Upper lobe of right lung (tissue), 1 donor: ENCODE measurements around the gene FRMD3. TPM values are rescaled to one million over a fixed set of nuclear protein-coding genes. Genes with fewer than 3 reads are reported as not detected.

Source experiments
- ATAC-seq: fragments of 200-7000 bp; cut with Tn5 transposase; one replicate; pipeline ENCODE4 v1.9.1; 2020; ENCODE audit warnings: mild to moderate bottlenecking, moderate library complexity
- DNase-seq: peaks from one replicate; pipeline ENCODE4 v3.0.0-alpha.2; 2020
- H3K27ac ChIP-seq: fragments of 200-600 bp; one replicate; pipeline ENCODE4 v1.8.0; 2022
- H3K27me3 ChIP-seq: fragments of 200-600 bp; one replicate; pipeline ENCODE4 v1.8.0; 2022; ENCODE audit warnings: mild to moderate bottlenecking
- H3K36me3 ChIP-seq: fragments of 200-600 bp; one replicate; pipeline ENCODE4 v1.8.0; 2022
- H3K4me1 ChIP-seq: fragments of 200-600 bp; one replicate; pipeline ENCODE4 v1.8.0; 2022
- H3K4me3 ChIP-seq: fragments of 200-600 bp; one replicate; pipeline ENCODE4 v1.8.0; 2022; ENCODE audit warnings: mild to moderate bottlenecking
- H3K9me3 ChIP-seq: fragments of 200-600 bp; one replicate; pipeline ENCODE4 v1.8.0; 2022
- intact Hi-C: fragments of 100-400 bp; cut with DNase I; formaldehyde crosslinking; loops from one replicate; pipeline ENCODE4 v1.11.0; 2022
- total RNA-seq: library from RNA; stranded (reverse); fragmentation: NEBNext Ultra II Directional; extraction: Animal tissue kit (Norgen Biotek cat#: 25700); gene quantifications from one replicate; pipeline ENCODE4 v1.2.1, GENCODE V29; 2021
- TF ChIP-seq, protein P1 (sequence below): fragments of 200-600 bp; IDR thresholded peaks from one replicate; pipeline ENCODE4 v1.8.0; 2022; ENCODE audit warnings: antibody characterized with exemption
- donor health status: DM: no; HTN: yes; CAD: no; lungs with severe emphysema.

The FRMD3 gene
- total RNA-seq, 1 donor from 2014 or later: 10.8 TPM

GRCh38 chr9:83396342-83396741 lies 141.9 kb downstream of the FRMD3 start:
- TF ChIP-seq, protein P1, sequence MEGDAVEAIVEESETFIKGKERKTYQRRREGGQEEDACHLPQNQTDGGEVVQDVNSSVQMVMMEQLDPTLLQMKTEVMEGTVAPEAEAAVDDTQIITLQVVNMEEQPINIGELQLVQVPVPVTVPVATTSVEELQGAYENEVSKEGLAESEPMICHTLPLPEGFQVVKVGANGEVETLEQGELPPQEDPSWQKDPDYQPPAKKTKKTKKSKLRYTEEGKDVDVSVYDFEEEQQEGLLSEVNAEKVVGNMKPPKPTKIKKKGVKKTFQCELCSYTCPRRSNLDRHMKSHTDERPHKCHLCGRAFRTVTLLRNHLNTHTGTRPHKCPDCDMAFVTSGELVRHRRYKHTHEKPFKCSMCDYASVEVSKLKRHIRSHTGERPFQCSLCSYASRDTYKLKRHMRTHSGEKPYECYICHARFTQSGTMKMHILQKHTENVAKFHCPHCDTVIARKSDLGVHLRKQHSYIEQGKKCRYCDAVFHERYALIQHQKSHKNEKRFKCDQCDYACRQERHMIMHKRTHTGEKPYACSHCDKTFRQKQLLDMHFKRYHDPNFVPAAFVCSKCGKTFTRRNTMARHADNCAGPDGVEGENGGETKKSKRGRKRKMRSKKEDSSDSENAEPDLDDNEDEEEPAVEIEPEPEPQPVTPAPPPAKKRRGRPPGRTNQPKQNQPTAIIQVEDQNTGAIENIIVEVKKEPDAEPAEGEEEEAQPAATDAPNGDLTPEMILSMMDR: no peak
- no peak for ATAC-seq
- H3K9me3 ChIP-seq: no peaks in the 10 kb centered on the region
- no peaks in the 10 kb centered on the region for H3K27me3 ChIP-seq
- no peak for DNase-seq
- no peaks in the 10 kb centered on the region for H3K36me3 ChIP-seq
- H3K27ac ChIP-seq: no peak overlapping the region
- H3K4me3 ChIP-seq: no peak overlapping the region
- intact Hi-C loops: no loop called here
- no peaks in the 10 kb centered on the region for H3K4me1 ChIP-seq

- H3K9me3 ChIP-seq: no peaks in the 10 kb centered on the region
- no peak overlapping the region for H3K27ac ChIP-seq
- no peak overlapping the region for H3K4me3 ChIP-seq
- DNase-seq: no peak
- no peaks in the 10 kb centered on the region for H3K36me3 ChIP-seq
- intact Hi-C loops: no loop called here
- no peaks in the 10 kb centered on the region for H3K4me1 ChIP-seq
- TF ChIP-seq, protein P1: no peak
- no peak for ATAC-seq
- no peaks in the 10 kb centered on the region for H3K27me3 ChIP-seq
Observed at GRCh38 chr9:83392228-83392627, 146.0 kb downstream of the FRMD3 start.

- no peaks in the 10 kb centered on the region for H3K9me3 ChIP-seq
- no peaks in the 10 kb centered on the region for H3K36me3 ChIP-seq
- H3K4me3 ChIP-seq: no peak overlapping the region
- intact Hi-C loops: no loop called here
- no peaks in the 10 kb centered on the region for H3K27me3 ChIP-seq
- no peaks in the 10 kb centered on the region for H3K4me1 ChIP-seq
- DNase-seq: no peak
- TF ChIP-seq, protein P1: no peak
- no peak overlapping the region for H3K27ac ChIP-seq
- ATAC-seq: no peak
Observed at GRCh38 chr9:83388346-83388745, 149.9 kb downstream of the FRMD3 start.

GRCh38 chr9:83387401-83388185 lies 150.6 kb downstream of the FRMD3 start:
- no peak for ATAC-seq
- intact Hi-C loops: no loop called here
- TF ChIP-seq, protein P1: no peak
- no peak overlapping the region for H3K27ac ChIP-seq
- H3K9me3 ChIP-seq: no peaks in the 10 kb centered on the region
- H3K36me3 ChIP-seq: no peaks in the 10 kb centered on the region
- DNase-seq: no peak
- no peaks in the 10 kb centered on the region for H3K4me1 ChIP-seq
- no peaks in the 10 kb centered on the region for H3K27me3 ChIP-seq
- H3K4me3 ChIP-seq: no peak overlapping the region

- H3K36me3 ChIP-seq: no peaks in the 10 kb centered on the region
- no peak for ATAC-seq
- H3K27me3 ChIP-seq: no peaks in the 10 kb centered on the region
- no peak overlapping the region for H3K27ac ChIP-seq
- TF ChIP-seq, protein P1: no peak
- no peaks in the 10 kb centered on the region for H3K4me1 ChIP-seq
- no peaks in the 10 kb centered on the region for H3K9me3 ChIP-seq
- intact Hi-C loops: no loop called here
- no peak overlapping the region for H3K4me3 ChIP-seq
- no peak for DNase-seq
Observed at GRCh38 chr9:83385317-83385716, 152.9 kb downstream of the FRMD3 start.

GRCh38 chr9:83384214-83384613 lies 154.0 kb downstream of the FRMD3 start:
- TF ChIP-seq, protein P1: no peak
- Histone ChIP-seq H3K27ac (no peak overlapping the region), H3K4me1 (no peaks in the 10 kb centered on the region), H3K9me3 (no peaks in the 10 kb centered on the region), H3K36me3 (no peaks in the 10 kb centered on the region), H3K4me3 (no peak overlapping the region), H3K27me3 (no peaks in the 10 kb centered on the region)
- DNase-seq (no peak), ATAC-seq (no peak)
- intact Hi-C loops: no loop called here
